Stimulated activated CD4-positive, alpha-beta T cell treated with anti-CD3 and anti-CD28 coated beads, Interleukin-2, amount 100 ng/mL, for 48 hours (primary cell): Measurements from ENCODE around the gene TOMM40L.

Experiments used
- DNase-seq, 2 donors: peaks; one replicate each; pipeline ENCODE4 v3.0.0-alpha.2; 2020

TOMM40L gene

DNA sequence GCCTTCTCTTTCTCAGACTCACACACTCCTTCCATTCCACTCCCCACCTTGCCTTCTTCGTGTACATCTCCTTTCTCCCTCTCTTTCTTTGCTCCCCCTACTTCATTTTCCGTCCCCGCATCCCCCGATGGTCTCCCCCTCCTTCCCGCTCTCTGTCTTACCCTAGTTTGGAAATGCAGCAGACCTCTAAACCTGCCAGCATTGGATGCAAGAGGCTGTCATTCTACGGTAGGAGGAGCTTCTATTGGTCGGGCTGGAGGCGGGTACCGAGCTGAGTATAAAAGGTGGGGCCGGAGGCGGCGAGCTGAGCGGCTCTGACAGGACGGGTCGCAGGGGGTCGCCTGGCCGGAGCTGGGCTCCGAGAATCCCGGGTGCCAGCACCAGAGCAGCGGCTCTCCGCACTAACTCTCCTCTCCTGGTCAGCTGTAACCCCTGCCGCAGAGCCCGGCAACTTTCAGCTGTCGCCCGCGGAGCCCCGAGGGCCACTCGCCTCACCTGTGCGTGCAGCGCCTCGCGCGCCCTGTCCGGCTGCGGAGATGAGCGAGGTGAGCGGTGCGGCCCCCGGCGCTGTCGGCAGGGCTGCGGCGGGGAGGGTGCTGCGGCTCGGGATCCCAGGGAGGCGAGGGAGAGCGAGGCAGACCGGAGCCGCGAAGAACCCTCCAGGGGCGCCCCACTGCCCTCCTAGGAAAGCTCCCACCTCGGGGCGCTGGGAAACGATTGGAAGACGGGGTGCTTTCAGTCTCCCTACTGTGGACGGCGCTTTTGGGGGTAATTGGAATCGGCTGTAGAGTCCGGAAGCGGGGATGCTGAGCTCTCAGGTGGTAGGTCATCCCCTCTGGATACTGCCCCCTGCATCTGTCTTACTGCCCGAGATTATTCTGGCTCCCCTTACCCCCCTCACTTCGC lies 32.8 kb downstream of the TOMM40L start, which contains the start of gene PCP4L1:
Gene PCP4L1, plus strand, starts transcription at position 307 of the 906 bp plus-strand sequence. Its CDS starts 230 bp downstream, at position 537.
- peak; percentile 12 to 21 for DNase-seq

DNA sequence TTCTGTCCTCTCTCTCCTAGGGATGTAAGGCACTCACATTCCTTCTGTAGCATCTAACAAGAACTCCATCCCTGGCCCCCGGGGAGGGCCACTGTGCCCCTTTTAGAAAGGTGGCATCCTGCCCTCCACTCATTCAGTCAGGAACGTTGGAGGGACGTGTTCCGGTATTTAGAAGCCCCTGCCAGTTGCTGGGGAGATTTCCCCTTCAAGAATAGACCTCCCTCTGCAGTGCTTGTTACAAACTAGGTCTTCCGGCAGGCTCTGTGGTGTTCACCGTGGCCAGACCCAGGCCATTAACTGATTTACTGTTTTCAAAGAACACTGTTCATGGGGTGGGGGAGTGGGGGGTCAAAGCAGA lies 33.5 kb downstream of the TOMM40L start:
- no peak for DNase-seq

DNA sequence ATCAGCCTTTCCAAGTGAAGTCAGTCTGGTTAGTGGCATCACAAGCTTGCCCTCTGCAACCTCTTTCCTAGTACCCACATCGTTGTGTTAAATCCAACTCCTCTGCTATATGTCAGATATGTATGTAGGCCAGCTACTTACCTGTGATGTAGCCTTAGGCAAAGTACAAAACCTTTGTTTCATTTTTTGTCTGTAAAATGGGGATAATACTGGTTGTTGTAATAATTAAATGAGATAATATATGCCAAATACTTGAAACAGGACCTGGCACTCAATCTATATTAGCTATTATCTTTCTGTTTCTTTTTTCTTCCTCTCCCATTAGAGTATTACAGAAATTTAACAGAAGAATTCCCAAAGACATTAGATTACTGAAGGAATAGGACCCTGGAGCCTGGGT lies 33.9 kb downstream of the TOMM40L start:
- no peak for DNase-seq

DNA sequence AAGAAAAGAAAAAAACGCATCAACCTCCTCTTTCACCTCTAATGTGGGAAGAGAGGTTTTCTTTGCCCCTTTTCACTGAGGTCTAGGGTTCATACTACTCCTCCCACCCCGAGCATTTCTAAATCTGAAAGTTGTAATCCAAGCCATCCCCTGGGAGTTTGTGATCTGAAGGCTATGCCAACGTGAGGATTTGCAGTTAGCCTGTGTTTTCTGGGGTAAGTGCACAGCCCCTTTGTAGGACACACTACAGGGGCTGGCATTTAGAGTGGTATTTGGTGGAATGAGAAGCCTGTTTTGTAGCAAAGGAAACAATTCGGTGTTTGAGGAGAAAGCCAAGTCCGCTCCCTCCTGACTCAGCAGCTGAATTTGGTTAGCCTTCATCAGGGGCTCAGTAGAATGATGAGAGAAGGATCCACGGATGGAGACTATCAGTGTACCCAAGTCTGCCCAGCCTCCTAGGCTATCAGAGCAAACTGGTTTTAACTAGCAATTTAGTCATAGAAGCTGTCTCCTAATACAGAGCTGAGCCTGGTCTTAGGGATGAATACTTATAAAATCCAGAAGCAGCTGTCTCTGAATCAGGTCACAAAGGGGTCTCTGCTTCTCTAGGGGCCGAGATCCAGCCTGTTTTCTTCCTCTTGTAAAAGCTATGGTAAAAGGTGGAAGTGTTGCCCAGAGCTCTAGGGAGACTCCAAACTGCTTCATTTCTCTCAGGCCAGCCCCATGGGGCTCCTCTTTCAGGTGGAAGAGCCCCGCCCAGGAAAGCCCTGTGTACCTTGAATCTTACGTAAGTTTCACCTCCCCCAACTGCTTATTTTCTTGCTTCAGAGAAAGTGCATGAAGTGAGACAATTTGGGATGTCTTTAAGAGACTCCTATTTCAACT lies 34.8 kb downstream of the TOMM40L start:
- no peak for DNase-seq

DNA sequence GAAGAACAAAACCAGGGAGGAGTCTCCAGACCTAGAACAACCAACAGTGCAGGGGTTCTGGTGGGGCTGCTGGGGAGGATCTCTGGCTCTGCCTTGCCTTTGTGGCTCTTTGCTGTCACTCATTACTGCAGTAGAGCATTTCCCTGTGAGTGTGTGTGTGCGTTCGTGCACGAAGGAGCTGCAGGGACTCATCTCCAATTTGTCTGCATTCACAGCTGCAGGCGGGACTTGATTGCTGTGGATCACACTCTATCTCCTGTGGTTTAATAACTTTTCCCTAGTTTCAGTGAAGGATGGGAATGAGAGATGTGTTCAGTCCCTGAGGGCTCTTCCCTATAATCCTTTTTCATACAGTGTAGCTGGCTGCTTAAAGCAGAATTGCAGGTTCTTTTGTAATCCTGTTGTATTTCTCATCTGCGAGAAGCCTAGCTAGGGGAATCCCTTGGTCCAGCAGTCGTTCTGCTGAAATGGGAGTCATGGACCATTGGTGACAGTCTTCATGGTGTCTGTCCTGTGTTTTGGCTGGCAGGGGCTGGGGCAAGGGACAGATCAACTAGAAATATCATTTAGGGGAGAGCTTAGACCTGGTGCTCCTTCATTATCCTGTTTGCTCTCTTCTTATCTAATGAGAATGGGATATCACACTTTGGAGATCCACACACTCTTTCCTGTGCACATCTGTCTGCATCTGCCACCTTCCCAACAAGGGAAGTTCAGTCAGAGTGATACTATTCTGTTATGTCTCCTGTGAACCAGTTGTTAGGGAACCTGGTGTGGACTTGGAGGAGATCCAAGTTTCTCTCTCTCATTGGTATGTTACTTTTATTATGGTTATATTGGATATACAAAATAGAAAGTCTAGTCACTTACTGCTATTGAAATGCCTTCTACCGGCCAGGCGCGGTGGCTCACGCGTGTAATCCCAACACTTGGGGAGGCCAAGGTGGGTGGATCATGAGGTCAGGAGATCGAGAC lies 35.7 kb downstream of the TOMM40L start:
- no peak for DNase-seq

DNA sequence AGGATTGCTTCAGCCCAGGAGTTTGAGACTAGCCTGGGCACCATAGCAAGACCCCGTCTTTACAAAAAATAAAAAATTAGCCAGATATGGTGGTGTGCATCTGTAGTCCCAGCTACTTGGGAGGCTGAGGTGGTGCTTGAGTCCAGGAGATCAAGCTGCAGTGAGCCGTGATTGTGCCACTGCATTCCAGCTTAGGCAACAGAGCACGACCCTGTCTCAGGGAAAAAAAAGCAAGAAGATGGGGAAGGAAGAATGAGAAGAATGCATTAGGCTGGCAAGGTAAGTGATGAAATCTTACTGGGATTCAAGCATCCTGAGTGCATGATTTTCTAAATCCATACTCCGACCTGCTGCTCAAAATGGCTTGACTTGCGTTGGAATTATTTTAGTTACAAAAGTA lies 39.4 kb downstream of the TOMM40L start:
- DNase-seq, result no peak

DNA sequence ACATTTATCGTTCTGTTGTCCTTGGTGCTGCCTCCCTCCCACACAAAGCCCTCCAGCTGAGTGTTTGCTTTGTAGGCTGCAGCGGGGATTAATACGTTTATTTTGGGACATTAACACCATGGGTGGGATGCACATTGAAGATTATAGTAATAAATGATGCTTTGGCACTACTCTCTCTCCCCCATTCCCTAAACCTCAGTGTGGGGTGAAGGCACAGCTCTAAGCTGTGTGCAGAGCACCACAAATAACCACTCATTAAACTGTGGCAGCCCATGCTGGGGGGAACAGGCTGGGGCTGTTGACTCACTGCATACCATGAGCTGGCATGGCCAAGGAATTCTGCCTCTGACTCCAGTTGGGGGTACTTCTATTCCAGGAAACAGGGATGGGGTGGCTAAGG lies 40.3 kb downstream of the TOMM40L start:
- DNase-seq, result no peak

DNA sequence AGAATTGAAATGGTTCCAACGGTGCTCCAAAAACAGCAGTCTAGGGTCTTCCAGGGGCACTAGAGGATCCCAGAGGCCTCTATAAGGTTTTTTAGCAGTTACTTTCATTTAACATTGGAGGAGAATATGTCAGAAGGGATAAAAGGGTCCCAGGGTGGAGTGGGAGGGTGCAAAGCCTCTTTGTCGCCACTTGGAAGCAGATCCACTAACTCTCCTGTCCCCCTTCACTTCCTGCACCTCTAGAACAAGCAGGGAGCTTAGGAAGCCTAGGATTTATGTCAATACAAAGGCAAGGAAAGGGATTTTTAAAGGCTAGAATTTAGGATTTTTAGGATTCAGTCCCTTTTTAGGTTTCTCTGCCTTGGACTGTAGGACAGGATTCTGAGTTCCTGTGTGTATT lies 41.0 kb downstream of the TOMM40L start:
- no peak for DNase-seq

DNA sequence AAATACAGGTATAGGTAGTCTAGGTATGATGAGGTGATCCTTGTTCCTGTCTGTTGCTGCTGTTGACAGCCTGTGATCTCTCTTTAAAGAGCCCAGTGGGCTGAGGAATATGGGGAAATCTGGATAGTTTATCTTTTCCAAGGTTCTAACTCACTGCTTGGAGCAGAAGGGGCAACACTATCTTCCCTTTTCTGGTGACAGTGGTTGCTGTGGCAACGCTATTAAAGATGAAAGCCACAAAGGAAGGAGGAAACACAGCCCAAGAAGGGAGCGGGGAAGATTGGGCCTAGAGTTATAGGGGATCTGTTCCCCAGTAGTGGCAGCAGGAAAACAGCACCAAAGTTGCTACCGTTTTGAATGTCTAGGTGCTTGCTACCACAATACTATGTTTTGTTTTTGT lies 41.5 kb downstream of the TOMM40L start:
- no peak for DNase-seq

DNA sequence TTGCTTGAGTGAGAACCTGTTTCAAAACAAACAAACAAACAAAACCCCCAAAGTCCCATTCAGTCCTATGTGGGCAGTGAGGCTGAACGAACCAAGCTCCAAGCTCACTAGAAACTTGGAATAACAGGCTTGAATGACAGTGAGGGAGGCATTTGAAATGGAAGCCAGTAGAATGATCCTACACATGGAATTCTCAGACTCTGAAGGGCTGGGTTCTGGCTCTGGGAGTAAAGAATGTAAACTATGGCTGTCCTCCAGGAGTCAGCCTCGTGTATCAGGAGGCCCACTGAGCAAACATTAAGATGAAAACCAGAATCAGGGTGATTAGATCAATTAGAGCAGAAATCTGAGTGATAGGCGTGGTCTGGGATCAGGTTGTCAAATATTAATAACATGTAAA lies 47.5 kb downstream of the TOMM40L start:
- no peak for DNase-seq

DNA sequence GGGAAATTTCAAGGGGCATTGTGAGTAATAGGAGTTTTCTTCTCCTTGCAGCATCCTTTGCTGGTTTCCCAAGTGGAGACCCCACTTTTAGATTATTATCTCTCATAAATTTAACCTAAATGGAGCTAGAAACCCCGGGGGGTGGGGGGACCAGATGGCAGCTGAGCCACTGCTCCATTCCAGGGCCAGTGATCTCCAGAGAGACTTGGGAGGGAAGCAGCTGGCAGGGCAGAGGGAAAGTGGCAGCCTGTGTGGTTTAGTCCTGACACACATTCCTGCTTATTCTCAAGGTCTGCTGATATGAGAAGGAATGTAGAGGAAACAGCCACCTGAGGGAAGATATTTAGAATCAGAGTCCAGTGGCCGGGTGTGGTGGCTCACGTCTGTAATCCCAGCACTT lies 49.0 kb downstream of the TOMM40L start:
- DNase-seq, result no peak
